Measurements from ENCODE around the gene IGFN1. TPM values are rescaled to one million over a fixed set of nuclear protein-coding genes. Genes with fewer than 3 reads are reported as not detected.

The IGFN1 gene
- total and polyA plus RNA-seq, 10 of the 15 experiments (the other 5 are each of a cell fraction or from before 2014, with no cell fraction given) = not detected

GRCh38 chr1:201169203-201169602 lies 21.4 kb upstream of the IGFN1 start (continued):
- TF ChIP-seq SPI1 (IDR thresholded peaks at IDR 0.05; ENCODE audit: borderline replicate concordance, insufficient read depth, low read depth, low read length) (no peak), SRF (IDR thresholded peaks at IDR 0.05; ENCODE audit: low read depth in 2 of 2, low read length in 2 of 2) (no peak), GATAD2B (conservative IDR thresholded peaks at IDR 0.05; ENCODE audit: low read depth) (no peak)

- TF ChIP-seq CBX5 (IDR thresholded peaks at IDR 0.05; ENCODE audit: low read depth) (no peak), SRF (IDR thresholded peaks at IDR 0.05; ENCODE audit: low read depth in 2 of 2, low read length in 2 of 2) (no peak), ZNF24 (IDR thresholded peaks at IDR 0.05) (no peak)
- Histone ChIP-seq H2AFZ (ENCODE audit: control insufficient read depth, low read depth, low read length) (no peak overlapping the region; the same call in 1 of the 2 replicates), H3K27ac (ENCODE audit: control insufficient read depth, insufficient read depth) (no peak overlapping the region), H3K9ac (ENCODE audit: control insufficient read depth, insufficient read depth, low read length) (no peak overlapping the region), H4K20me1 (ENCODE audit: control insufficient read depth, insufficient read depth) (no peaks in the 10 kb centered on the region), H3K4me2 (ENCODE audit: control insufficient read depth, insufficient read depth) (no peak overlapping the region), H3K4me3 (no peak overlapping the region), H3K36me3 (ENCODE audit: control insufficient read depth in 2 of 2, insufficient read depth in 2 of 2, low read length in 1 of 2) (no peaks in the 10 kb centered on the region), H3K9me3 (replicated peaks; ENCODE audit: control insufficient read depth, insufficient read depth, low read length) (no peaks in the 10 kb centered on the region), H3K27me3 (replicated peaks in 1 of 2; ENCODE audit: control insufficient read depth in 2 of 2, insufficient read depth in 2 of 2, low read length in 1 of 2) (no peaks in the 10 kb centered on the region; a peak in 1 of 4 replicates), H3K4me1 (ENCODE audit: control insufficient read depth, insufficient read depth, low read length) (peaks cover 7% of the 10 kb centered on the region), H3K79me2 (ENCODE audit: control insufficient read depth, insufficient read depth, low read length) (no peaks in the 10 kb centered on the region)
- FAIRE-seq = no peak
- intact Hi-C loops (cut with micrococcal nuclease; ENCODE audit: unreplicated experiment) = loop anchor here (1.0 kb wide), 1 partner anchor 16 kb away; the partner anchor contains the start of gene TMEM9
- no peak for ATAC-seq
- no peak for DNase-seq (ENCODE audit: low read depth, low spot score)
- POLR2A ChIA-PET = interaction anchor here (1.1 kb wide), 1 partner anchor 15 kb away, joined by 3 read pairs; the partner anchor contains the start of gene TMEM9
- SMC1A ChIA-PET (ENCODE audit: uncharacterized antibody, unreplicated experiment) = interaction anchor here (0.7 to 1.5 kb wide), 3 partner anchors 11 to 199 kb away, joined by 3 read pairs; no protein-coding TSS in a partner anchor
- WGBS (ENCODE audit: insufficient coverage, insufficient replicate concordance, low lambda C conversion rate, missing lambda C conversion rate) = 50% methylated on average over 2 of the region's 2 CpGs
- RAD21 ChIA-PET (ENCODE audit: unreplicated experiment) = no interaction called here
- CTCF ChIA-PET = interaction anchor here (1.1 to 1.6 kb wide), 4 partner anchors 11 to 199 kb away, joined by 3 to 10 read pairs (median 6); partner anchors contain the start of gene TMEM9
- no TSS peak for BruUV-seq (replicated peaks)
- in situ Hi-C loops (cut with MboI) = no loop called here
These were observed 20.6 kb upstream of the IGFN1 start for GRCh38 chr1:201169971-201170532.

Data from GM12878 (cell line).